ENCODE data around the gene EFCAB8.

- TF ChIP-seq CTCF (IDR thresholded peaks at IDR 0.05) (no peak), POLR2A (IDR thresholded peaks at IDR 0.05) (no peak)
Measured at GRCh38 chr20:32823078-32823477, 35.6 kb upstream of the EFCAB8 start.
